HG02678 (cell line): ENCODE data around the gene GREB1.

Experiments used
- ATAC-seq: cut with Tn5 transposase; IDR thresholded peaks from one replicate; pipeline ENCODE4 v1.9.1; 2021; ENCODE audit warnings: mild to moderate bottlenecking, moderate library complexity; ENCODE audit not compliant: unreplicated experiment

GREB1 gene

GRCh38 chr2:11596801-11597200, 63.0 kb downstream of the GREB1 start:
- no peak for ATAC-seq

- no peak for ATAC-seq
Observed at GRCh38 chr2:11597538-11598225, 63.8 kb downstream of the GREB1 start.

DNA sequence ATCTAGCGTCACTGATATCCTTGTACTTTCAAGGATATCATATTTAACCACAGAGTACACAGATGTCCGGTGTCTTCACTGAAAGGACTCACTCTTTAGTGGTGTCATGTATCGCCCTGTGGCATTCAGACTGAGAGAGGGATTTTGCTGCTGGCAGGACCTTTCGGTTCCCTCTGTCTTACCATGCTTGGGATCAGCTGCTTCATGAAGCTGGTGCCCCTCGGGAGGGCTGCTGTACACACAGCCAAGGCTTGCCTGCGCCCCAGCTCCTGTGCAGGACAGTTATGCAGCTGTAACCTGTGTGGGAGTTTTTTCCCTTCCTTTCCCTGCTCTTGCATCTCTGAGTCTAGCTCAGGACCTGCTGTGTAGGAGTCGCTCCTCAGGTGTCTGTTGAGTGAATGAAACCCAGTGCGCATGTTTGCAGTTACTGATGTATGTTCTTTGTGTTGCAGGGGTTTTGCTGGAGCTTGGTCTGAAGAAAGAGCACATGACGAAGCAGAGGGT, 64.4 kb downstream of the GREB1 start:
- no peak for ATAC-seq

GRCh38 chr2:11602563-11603204, 68.8 kb downstream of the GREB1 start:
- ATAC-seq, result no peak

GRCh38 chr2:11610624-11611242, 76.9 kb downstream of the GREB1 start:
- ATAC-seq, result no peak

DNA sequence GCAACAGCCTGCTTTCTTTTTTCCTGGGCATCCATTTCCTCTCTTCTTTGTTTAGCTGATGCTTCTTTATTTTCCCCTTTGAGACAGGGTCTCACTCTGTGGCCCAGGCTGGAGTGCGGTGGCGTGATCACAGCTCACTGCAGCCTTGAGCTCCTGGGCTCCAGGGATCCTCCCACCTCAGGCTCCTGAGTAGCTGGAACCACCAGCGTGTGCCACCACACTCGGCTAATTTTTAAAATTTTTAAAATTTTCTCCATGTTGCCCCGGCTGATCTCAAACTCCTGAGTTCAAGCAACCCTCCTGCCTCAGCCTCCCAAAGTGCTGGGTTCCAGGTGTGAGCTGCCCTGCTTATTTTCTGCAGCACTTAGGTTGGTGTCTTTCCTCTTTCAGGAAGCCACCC, 77.4 kb downstream of the GREB1 start:
- no peak for ATAC-seq

GRCh38 chr2:11612553-11613215, 78.8 kb downstream of the GREB1 start:
- ATAC-seq, result no peak

GRCh38 chr2:11613297-11613696, 79.5 kb downstream of the GREB1 start:
- ATAC-seq, result no peak

DNA sequence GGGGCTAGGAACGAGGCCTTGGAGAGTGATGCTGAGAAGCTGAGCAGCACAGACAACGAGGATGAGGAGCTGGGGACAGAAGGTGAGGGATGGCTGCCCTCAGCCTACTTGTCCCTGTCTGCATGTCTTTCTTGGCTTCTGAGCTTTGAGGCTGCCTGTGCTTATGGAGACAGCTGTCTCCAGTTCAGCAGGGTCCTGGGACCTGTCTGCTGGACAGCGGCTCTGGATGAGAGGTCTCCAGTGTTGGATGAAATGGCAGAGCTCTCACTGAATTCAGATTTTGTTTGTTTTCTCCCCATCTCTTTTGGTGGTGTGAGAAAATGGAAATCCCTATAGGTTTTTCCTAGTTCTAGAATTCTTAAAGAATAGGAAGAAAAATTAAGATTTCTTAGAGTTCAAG, 81.4 kb downstream of the GREB1 start:
- ATAC-seq, result no peak

GRCh38 chr2:11616097-11616687, 82.3 kb downstream of the GREB1 start:
- ATAC-seq, result no peak

GRCh38 chr2:11616851-11617415, 83.1 kb downstream of the GREB1 start:
- no peak for ATAC-seq

DNA sequence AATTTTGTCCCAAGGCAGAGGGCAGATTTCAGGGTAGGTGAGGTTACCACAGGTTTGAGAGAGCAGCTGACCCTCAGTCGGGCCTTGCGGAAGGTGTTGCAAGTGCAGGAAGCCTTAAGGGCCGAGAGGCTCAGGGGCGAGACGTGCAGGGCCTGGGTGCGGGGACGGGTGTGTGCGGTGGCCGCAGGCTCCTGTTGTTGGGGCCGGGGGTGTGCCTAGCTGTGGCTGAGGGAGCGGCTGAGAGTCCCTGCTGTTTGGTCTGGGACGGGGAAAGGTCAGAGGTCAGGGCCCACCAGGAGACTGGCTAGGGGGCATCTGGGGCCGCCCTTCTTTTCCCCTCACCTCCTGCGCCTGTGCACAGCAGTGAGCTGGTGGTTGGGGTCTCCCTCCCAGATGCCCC, 83.7 kb downstream of the GREB1 start:
- no peak for ATAC-seq

GRCh38 chr2:11617984-11618707, 84.3 kb downstream of the GREB1 start:
- no peak for ATAC-seq

DNA sequence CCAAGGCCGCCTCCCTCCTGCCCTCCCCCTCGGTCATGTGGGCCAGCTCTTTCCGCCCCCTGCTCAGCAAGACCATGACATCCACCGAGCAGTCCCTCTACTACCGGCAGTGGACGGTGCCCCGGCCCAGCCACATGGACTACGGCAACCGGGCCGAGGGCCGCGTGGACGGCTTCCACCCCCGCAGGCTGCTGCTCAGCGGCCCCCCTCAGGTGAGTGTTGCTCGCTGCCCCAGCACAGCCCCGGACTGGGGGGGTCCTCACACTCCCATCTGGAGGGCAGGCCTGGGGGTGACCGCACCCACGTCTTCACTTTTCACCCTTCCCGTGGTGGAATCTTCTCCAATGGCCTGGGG, 84.8 kb downstream of the GREB1 start:
- no peak for ATAC-seq

GRCh38 chr2:11621410-11621809, 87.6 kb downstream of the GREB1 start:
- no peak for ATAC-seq

DNA sequence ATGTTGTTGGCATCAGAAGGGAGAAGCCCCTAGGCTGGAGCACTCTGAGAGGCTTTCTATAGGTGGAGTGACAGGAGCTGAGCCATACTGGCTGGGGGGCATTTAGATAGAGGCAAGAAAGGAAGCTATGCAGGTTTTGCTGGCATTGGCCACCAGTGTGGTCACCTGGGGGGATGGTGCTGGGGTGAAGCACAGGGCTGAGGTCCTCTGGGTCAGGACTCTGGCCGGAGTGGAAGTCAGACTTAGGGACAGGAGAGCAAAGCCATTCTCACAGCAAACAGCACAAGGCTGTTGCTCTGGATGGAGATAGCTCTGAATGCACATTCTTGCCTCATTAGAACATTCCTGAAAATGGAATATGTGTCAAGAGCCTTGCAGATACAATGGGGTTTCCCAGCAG, 88.8 kb downstream of the GREB1 start:
- no peak for ATAC-seq

DNA sequence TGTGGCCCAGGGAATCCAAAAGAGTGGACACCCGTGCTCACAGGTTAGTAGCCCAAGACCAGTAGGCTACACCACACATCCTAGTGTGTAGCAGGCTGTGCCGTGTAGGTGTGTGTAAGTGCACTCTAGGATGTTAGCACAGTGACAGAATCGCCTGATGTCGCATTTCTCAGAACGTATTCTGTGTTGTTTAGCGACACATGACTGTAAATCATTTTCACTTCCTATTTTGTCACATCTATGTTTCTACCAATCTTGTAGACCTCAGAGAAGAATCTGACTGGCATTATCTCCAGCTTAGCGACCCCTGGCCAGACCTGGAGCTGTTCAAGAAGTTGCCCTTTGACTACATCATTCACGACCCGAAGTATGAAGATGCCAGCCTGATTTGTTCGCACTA, 91.0 kb downstream of the GREB1 start:
- ATAC-seq, result no peak

DNA sequence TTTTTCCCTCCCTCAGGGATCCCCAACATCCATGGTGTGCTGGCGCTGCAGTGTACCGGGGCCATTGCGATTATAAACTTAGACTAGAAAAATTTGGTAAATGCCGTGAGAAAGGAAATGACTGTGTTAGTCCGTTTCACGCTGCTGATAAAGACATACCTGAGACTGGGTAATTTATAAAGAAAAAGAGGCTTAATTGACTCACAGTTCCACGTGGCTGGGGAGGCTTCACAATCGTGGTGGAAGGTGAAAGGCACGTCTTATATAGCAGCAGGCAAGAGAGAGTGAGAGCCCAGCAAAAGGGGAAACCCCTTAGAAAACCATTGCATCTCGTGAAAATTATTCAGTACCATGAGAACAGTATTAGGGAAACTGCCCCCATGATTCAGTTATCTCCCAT, 91.8 kb downstream of the GREB1 start:
- no peak for ATAC-seq

DNA sequence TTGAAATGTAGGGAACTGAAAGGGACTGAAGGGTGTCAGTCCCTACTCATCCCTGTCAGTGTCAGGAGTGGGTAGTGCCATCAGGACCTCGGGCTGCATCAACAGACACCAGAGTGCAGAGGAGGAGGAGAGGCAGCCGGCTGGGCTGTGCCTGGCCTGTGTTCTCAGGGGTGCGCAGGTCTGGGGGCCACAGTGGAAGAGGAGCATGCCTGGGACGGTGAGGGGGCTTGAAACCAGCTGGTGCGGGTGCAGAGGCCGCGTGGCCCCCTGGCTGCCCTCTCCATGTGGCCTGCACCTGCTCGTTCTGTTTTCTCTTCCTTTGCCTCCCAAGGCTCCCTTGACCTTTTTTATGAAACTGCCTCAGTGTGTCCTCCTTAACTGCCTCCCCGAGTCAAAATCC, 94.8 kb downstream of the GREB1 start:
- no peak for ATAC-seq

DNA sequence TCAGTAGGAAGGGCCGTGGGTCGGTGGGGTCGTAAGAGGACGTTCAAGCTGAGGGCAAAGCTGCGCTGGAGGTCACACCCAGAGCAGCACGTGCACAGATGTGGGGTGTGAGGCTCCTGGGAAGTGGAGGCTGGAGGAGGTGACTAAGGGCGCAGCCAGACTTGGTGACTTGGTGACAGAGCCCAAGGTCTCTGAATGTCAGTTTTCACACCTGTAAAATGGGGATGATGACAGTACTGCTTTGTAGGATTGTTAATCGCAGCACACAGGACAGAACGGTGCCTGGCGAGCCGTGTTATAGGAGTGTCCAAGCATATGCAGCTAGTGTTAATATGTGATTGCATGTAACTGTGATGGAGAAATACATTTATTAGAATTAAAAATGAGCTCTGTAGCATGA, 95.4 kb downstream of the GREB1 start:
- ATAC-seq, result no peak
